ENCODE data around the gene PAK5.

- TF ChIP-seq POLR2AphosphoS5 (IDR thresholded peaks at IDR 0.05; ENCODE audit: low read depth, low read length) (no peak), REST (IDR thresholded peaks at IDR 0.05; ENCODE audit: insufficient read depth in 1 of 2, low read depth in 2 of 2, low read length in 2 of 2) (no peak), SIN3A (IDR thresholded peaks at IDR 0.05; ENCODE audit: borderline replicate concordance, insufficient read depth, low read length) (no peak), TAF1 (IDR thresholded peaks at IDR 0.05; ENCODE audit: borderline replicate concordance, insufficient read depth, low read length) (no peak)
Measured at GRCh38 chr20:9523636-9524035, 315.2 kb downstream of the PAK5 start.

Measured in PFSK-1 (cell line).